Peyer's patch (tissue), 4 donors: ENCODE results near the gene JPT2. TPM values are rescaled to one million over a fixed set of nuclear protein-coding genes. Genes with fewer than 3 reads are reported as not detected.

ENCODE experiments used
- DNase-seq, 3 donors: peaks; one replicate each; pipeline ENCODE4 v3.0.0-alpha.2; 2017 to 2019
- H3K27ac ChIP-seq, 4 donors: fragments of 200-600 bp; sonication (generic); one replicate each; pipeline ENCODE4 v1.5.1; 2016 to 2019
- H3K27me3 ChIP-seq, 2 donors: fragments of 200-600 bp; sonication (generic); one replicate each; pipeline ENCODE4 v1.5.1; 2019
- H3K36me3 ChIP-seq, 3 donors: fragments of 200-600 bp; sonication (generic); one replicate each; pipeline ENCODE4 v1.5.1; 2016 to 2019
- H3K4me1 ChIP-seq, 4 donors: fragments of 200-600 bp; sonication (generic); one replicate each; pipeline ENCODE4 v1.5.1; 2016 to 2019
- H3K4me3 ChIP-seq, 4 donors: fragments of 200-600 bp; sonication (generic); 1 replicate in 3 of 4; 2 replicates in 1 of 4; pipeline ENCODE4 v1.5.1; 2016 to 2019; ENCODE audit warnings: mild to moderate bottlenecking in 1 of 4
- H3K9me3 ChIP-seq, 4 donors: fragments of 200-600 bp; sonication (generic); one replicate each; pipeline ENCODE4 v1.5.1; 2016 to 2019; ENCODE audit warnings: mild to moderate bottlenecking in 1 of 4
- POLR2A ChIP-seq, 2 donors: fragments of 450-650 bp; IDR thresholded peaks; one replicate each; pipeline ENCODE4 v1.5.1; 2017; ENCODE audit warnings: antibody characterized with exemption in 2 of 2, mild to moderate bottlenecking in 2 of 2, moderate library complexity in 2 of 2
- total RNA-seq, 4 donors: library from RNA; depleted of rRNA; stranded (reverse); fragments of >200 nt; gene quantifications; one replicate each; pipeline ENCODE4 v1.1.0, GENCODE V29; 2016
- TF ChIP-seq, protein P1 (sequence below), 6 experiments: fragments of 450-650 bp in 4 of 6; fragments of 200-600 bp in 2 of 6; sonication (generic) in 1 of 6; IDR thresholded peaks; one replicate each; pipeline ENCODE4 v1.5.1; 2017 to 2019; ENCODE audit warnings: antibody characterized with exemption in 6 of 6, mild to moderate bottlenecking in 3 of 6, moderate library complexity in 1 of 6

JPT2 gene, protein sequence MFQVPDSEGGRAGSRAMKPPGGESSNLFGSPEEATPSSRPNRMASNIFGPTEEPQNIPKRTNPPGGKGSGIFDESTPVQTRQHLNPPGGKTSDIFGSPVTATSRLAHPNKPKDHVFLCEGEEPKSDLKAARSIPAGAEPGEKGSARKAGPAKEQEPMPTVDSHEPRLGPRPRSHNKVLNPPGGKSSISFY
- total RNA-seq = 10 to 100 TPM; 22.7 to 32.3 (median 25.0) TPM

GRCh38 chr16:1677942-1678499, at the start of gene JPT2:
Gene JPT2, plus strand, starts transcription at chr16:1678279. Its CDS starts 34 bp downstream, at chr16:1678313.
- peak within 1 kb of the TSS; percentile 75 to 80 (median 77) for H3K27ac ChIP-seq
- peak within 1 kb of the TSS; percentile 87 to 96 (median 92) for H3K4me3 ChIP-seq
- no peaks in the 10 kb centered on the region for H3K27me3 ChIP-seq
- TF ChIP-seq POLR2A (IDR thresholded peaks at IDR 0.05) = peak in 1 of 2 donors; percentile 38
- TF ChIP-seq, protein P1, sequence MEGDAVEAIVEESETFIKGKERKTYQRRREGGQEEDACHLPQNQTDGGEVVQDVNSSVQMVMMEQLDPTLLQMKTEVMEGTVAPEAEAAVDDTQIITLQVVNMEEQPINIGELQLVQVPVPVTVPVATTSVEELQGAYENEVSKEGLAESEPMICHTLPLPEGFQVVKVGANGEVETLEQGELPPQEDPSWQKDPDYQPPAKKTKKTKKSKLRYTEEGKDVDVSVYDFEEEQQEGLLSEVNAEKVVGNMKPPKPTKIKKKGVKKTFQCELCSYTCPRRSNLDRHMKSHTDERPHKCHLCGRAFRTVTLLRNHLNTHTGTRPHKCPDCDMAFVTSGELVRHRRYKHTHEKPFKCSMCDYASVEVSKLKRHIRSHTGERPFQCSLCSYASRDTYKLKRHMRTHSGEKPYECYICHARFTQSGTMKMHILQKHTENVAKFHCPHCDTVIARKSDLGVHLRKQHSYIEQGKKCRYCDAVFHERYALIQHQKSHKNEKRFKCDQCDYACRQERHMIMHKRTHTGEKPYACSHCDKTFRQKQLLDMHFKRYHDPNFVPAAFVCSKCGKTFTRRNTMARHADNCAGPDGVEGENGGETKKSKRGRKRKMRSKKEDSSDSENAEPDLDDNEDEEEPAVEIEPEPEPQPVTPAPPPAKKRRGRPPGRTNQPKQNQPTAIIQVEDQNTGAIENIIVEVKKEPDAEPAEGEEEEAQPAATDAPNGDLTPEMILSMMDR (IDR thresholded peaks at IDR 0.05) = no peak
- no peaks in the 10 kb centered on the region for H3K4me1 ChIP-seq
- DNase-seq = peak; percentile 97 to 99 (median 99)
- H3K9me3 ChIP-seq = no peaks in the 10 kb centered on the region
- H3K36me3 ChIP-seq = peaks cover 0 to 30% (median 0%) of the 10 kb centered on the region in 3 donors

DNA sequence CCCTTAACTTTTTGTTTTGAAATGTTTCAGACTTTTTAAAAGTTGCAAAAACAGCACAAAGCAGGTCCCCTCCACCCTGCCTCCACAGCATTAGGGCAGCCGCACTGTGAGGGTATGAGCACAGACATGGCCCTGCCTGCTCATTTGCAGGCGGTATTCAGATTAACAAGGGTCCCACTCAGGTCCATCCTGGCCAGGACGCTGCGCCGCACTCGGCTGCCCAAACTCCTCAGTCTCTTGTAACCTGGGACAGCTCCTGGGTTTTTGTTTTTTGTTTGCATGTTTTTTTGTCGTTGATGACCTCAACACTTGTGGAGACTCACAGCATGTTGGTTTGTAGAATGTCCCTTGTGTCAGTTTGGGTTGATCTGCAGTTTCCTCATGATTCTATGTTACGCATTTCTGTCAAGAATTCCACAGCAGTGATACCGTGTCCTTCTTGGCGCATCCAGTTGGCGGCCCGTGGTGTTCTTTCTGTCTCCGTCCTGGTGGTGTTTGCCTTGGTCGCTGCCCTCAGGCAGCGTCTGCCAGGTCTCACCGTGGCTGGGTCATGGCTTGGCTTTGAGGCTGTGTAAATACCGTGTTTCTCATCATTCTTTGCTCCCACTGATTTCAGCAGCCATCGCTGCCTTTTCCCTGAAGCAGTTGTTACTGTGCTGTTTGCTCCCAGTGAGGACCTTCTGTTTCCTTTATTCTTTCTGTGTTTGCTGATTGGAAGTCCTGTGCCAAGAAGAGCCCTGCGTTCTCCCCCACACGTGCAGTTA, 47.4 kb upstream of the JPT2 start:
- no peak overlapping the region for H3K4me3 ChIP-seq
- H3K36me3 ChIP-seq = peaks cover 0 to 72% (median 0%) of the 10 kb centered on the region in 3 donors
- H3K4me1 ChIP-seq = no peaks in the 10 kb centered on the region
- H3K27ac ChIP-seq = no peak overlapping the region
- no peak for DNase-seq
- no peaks in the 10 kb centered on the region for H3K9me3 ChIP-seq
- TF ChIP-seq, protein P1 (IDR thresholded peaks at IDR 0.05) = no peak
- no peak for TF ChIP-seq POLR2A (IDR thresholded peaks at IDR 0.05)
- H3K27me3 ChIP-seq = no peaks in the 10 kb centered on the region

- Histone ChIP-seq H3K27me3 (no peaks in the 10 kb centered on the region), H3K4me3 (no peak overlapping the region), H3K36me3 (peaks cover 0 to 66% (median 0%) of the 10 kb centered on the region in 3 donors), H3K4me1 (no peaks in the 10 kb centered on the region), H3K9me3 (no peaks in the 10 kb centered on the region), H3K27ac (no peak overlapping the region)
- TF ChIP-seq, protein P1 (IDR thresholded peaks at IDR 0.05) = no peak
- TF ChIP-seq POLR2A (IDR thresholded peaks at IDR 0.05) = no peak
- no peak for DNase-seq
These were observed 46.8 kb upstream of the JPT2 start for GRCh38 chr16:1631230-1631629.

GRCh38 chr16:1631931-1632637, 46.0 kb upstream of the JPT2 start:
- Histone ChIP-seq H3K27me3 (no peaks in the 10 kb centered on the region), H3K36me3 (peaks cover 0 to 63% (median 0%) of the 10 kb centered on the region in 3 donors), H3K27ac (no peak overlapping the region), H3K4me1 (no peaks in the 10 kb centered on the region), H3K4me3 (no peak overlapping the region), H3K9me3 (no peaks in the 10 kb centered on the region)
- no peak for DNase-seq
- TF ChIP-seq POLR2A (IDR thresholded peaks at IDR 0.05) = no peak
- TF ChIP-seq, protein P1 (IDR thresholded peaks at IDR 0.05) = no peak

DNA sequence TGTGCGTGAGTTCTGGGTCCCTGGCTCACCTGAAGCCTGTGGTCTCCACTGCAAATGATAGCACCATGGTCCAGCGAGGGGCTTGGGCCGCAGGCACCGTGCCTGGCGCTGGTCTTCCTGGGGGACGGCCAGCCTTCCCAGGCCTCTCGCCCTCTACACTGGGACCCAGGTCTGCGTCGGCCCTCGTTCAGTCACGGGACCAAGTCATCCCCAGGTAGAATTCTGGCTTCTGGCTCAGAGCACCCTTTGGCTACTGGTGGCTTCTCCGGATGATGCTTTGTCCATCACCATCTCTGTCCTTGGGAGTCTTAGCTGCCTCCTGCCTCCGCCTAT, 45.5 kb upstream of the JPT2 start:
- no peak for DNase-seq
- H3K9me3 ChIP-seq = no peaks in the 10 kb centered on the region

More for the DNA sequence above, 45.5 kb upstream of the JPT2 start:
- H3K27me3 ChIP-seq = no peaks in the 10 kb centered on the region
- H3K4me3 ChIP-seq = no peak overlapping the region
- no peaks in the 10 kb centered on the region for H3K4me1 ChIP-seq
- H3K36me3 ChIP-seq = peaks cover 0 to 63% (median 0%) of the 10 kb centered on the region in 3 donors
- TF ChIP-seq, protein P1 (IDR thresholded peaks at IDR 0.05) = no peak
- no peak for TF ChIP-seq POLR2A (IDR thresholded peaks at IDR 0.05)
- no peak overlapping the region for H3K27ac ChIP-seq
